HepG2 (cell line): ENCODE data around the gene SLC4A8. TPM values are rescaled to one million over a fixed set of nuclear protein-coding genes. Genes with fewer than 3 reads are reported as not detected.

Experiments used
- ATAC-seq: fragments of 200-7000 bp; cut with Tn5 transposase; 3 replicates; pipeline ENCODE4 v1.9.1; 2020; ENCODE audit warnings: mild to moderate bottlenecking, moderate library complexity
- BruUV-seq: library from RNA; stranded (reverse); fragments of 400-500 nt; replicated peaks from 2 replicates; lab custom pipeline; 2021; lab: Mats Ljungman, UMichigan
- CTCF ChIA-PET: fragments of 300-600 bp; formaldehyde crosslinking; extraction: SDS; loops from one replicate; lab custom pipeline; 2021; ENCODE audit warnings: low total read pairs, inconsistent platforms, low intra/inter-chr PET ratio; lab: Yijun Ruan, JAX
- POLR2A ChIA-PET: fragments of 350-600 bp; sonication (Branson Sonifier 250); formaldehyde crosslinking; loops from one replicate; lab custom pipeline; 2020; ENCODE audit warnings: antibody characterized with exemption, inconsistent platforms; lab: Yijun Ruan, JAX
- DNase-seq: peaks from one replicate; pipeline ENCODE4 v3.0.0-alpha.2; 2015; ENCODE audit warnings: low spot score
- FAIRE-seq: peaks from 3 replicates; lab custom pipeline; 2011; peaks lifted over from hg19 to GRCh38; lab: Jason Lieb, UNC
- H2AFZ ChIP-seq: one replicate; pipeline ENCODE4 v1.6.1; 2011; ENCODE audit warnings: low read length, inconsistent platforms
- H3K27ac ChIP-seq: fragments of 300-600 bp; 3 replicates; pipeline ENCODE4 v1.8.0; 2011; ENCODE audit warnings: mixed run types, mild to moderate bottlenecking, mixed read lengths, low read length, inconsistent platforms; ENCODE audit not compliant: insufficient read depth; ENCODE audit errors: extremely low read length
- H3K27me3 ChIP-seq, 2 experiments: fragments of 200-600 bp in 1 of 2; 2 replicates in 1 of 2; 3 replicates in 1 of 2; pipeline versions ENCODE4 v1.6.0 to v1.8.0; 2011; ENCODE audit warnings: low read length in 2 of 2, mild to moderate bottlenecking in 2 of 2, moderate library complexity in 2 of 2, inconsistent platforms in 1 of 2; ENCODE audit not compliant: insufficient read depth in 2 of 2, control insufficient read depth in 1 of 2
- H3K36me3 ChIP-seq, 2 experiments: fragments of 200-600 bp in 1 of 2; replicated peaks in 1 of 2; 2 replicates in 1 of 2; 3 replicates in 1 of 2; pipeline versions ENCODE4 v1.5.1 to v1.8.0; 2011; ENCODE audit warnings: low read length in 2 of 2, inconsistent platforms in 1 of 2; ENCODE audit not compliant: insufficient read depth in 2 of 2, control insufficient read depth in 1 of 2
- H3K4me1 ChIP-seq: 2 replicates; pipeline ENCODE4 v1.5.1; 2012; ENCODE audit warnings: low read length, inconsistent platforms; ENCODE audit not compliant: insufficient read depth
- H3K4me2 ChIP-seq: 2 replicates; pipeline ENCODE4 v1.6.0; 2011; ENCODE audit warnings: low read depth, low read length, inconsistent platforms
- H3K4me3 ChIP-seq, 3 experiments: fragments of 200-600 bp in 1 of 3; sonication (generic), shearing (Covaris generic) in 1 of 3; replicated peaks in 1 of 3; 2 replicates each; pipeline ENCODE4 v1.5.1; 2011 to 2016; ENCODE audit warnings: low read length in 3 of 3, inconsistent platforms in 2 of 3, low read depth in 2 of 3, mild to moderate bottlenecking in 2 of 3, control low read depth in 1 of 3, mixed read lengths in 1 of 3; ENCODE audit not compliant: insufficient read depth in 1 of 3
- H3K79me2 ChIP-seq: one replicate; pipeline ENCODE4 v1.6.1; 2011; ENCODE audit warnings: low read length, inconsistent platforms; ENCODE audit not compliant: insufficient read depth
- H3K9ac ChIP-seq: 2 replicates; pipeline ENCODE4 v1.6.0; 2011; ENCODE audit warnings: mild to moderate bottlenecking, low read depth, low read length, inconsistent platforms; ENCODE audit not compliant: insufficient read depth
- H3K9me3 ChIP-seq: 2 replicates; pipeline ENCODE4 v1.5.1; 2012; ENCODE audit warnings: mild to moderate bottlenecking, low read length
- H4K20me1 ChIP-seq: 2 replicates; pipeline ENCODE4 v1.6.0; 2011; ENCODE audit warnings: inconsistent platforms, mild to moderate bottlenecking, low read length, moderate library complexity; ENCODE audit not compliant: insufficient read depth
- AFF4 ChIP-seq: sonication (generic); formaldehyde crosslinking; IDR thresholded peaks from 2 replicates; pipeline ENCODE4 v1.4.0; 2020; ENCODE audit warnings: missing genetic modification reagents
- ATF1 ChIP-seq: IDR thresholded peaks from 2 replicates; pipeline ENCODE4 v1.6.1; 2016; ENCODE audit warnings: mild to moderate bottlenecking, control low read depth
- ATM ChIP-seq: fragments of 450-650 bp; IDR thresholded peaks from 2 replicates; pipeline ENCODE4 v1.7.1; 2017; ENCODE audit warnings: mild to moderate bottlenecking, borderline replicate concordance
- CREB3 ChIP-seq: sonication (generic); formaldehyde crosslinking; IDR thresholded peaks from 2 replicates; pipeline ENCODE4 v1.5.0; 2020; ENCODE audit warnings: missing genetic modification reagents
- HOXA7 ChIP-seq: sonication (generic); formaldehyde crosslinking; IDR thresholded peaks from 2 replicates; pipeline ENCODE4 v1.8.1; 2022; ENCODE audit warnings: mild to moderate bottlenecking, missing genetic modification reagents, moderate library complexity
- NR2F2 ChIP-seq: IDR thresholded peaks from 2 replicates; pipeline ENCODE4 v1.6.1; 2012; ENCODE audit warnings: low read depth, inconsistent platforms, borderline replicate concordance
- RARA ChIP-seq: IDR thresholded peaks from 2 replicates; pipeline ENCODE4 v1.6.1; 2016; ENCODE audit warnings: missing genetic modification reagents, missing compliant biosample characterization
- SMARCC2 ChIP-seq: fragments of 450-650 bp; IDR thresholded peaks from 2 replicates; pipeline ENCODE4 v1.6.1; 2017; ENCODE audit warnings: antibody characterized with exemption, mild to moderate bottlenecking
- TP53 ChIP-seq: sonication (generic); formaldehyde crosslinking; conservative IDR thresholded peaks from 2 replicates; pipeline ENCODE4 v1.4.0; 2020; ENCODE audit warnings: missing genetic modification reagents
- ZFAT ChIP-seq: sonication (generic); formaldehyde crosslinking; conservative IDR thresholded peaks from 2 replicates; pipeline ENCODE4 v1.8.1; 2023; ENCODE audit warnings: missing genetic modification reagents, inconsistent platforms
- ZMYM2 ChIP-seq: sonication (generic); formaldehyde crosslinking; IDR thresholded peaks from 2 replicates; pipeline ENCODE4 v1.8.0; 2022; ENCODE audit warnings: mild to moderate bottlenecking, missing genetic modification reagents
- ZNF275 ChIP-seq: sonication (generic); formaldehyde crosslinking; IDR thresholded peaks from 2 replicates; pipeline ENCODE4 v1.8.0; 2022; ENCODE audit warnings: missing genetic modification reagents, mild to moderate bottlenecking, inconsistent platforms, borderline replicate concordance
- ZNF432 ChIP-seq: sonication (generic); formaldehyde crosslinking; IDR thresholded peaks from 2 replicates; pipeline ENCODE4 v1.5.0; 2020; ENCODE audit warnings: missing genetic modification reagents, mild to moderate bottlenecking, borderline replicate concordance
- ZNF484 ChIP-seq: sonication (generic); formaldehyde crosslinking; IDR thresholded peaks from 2 replicates; pipeline ENCODE4 v1.5.1; 2020; ENCODE audit warnings: mild to moderate bottlenecking, low read depth, missing genetic modification reagents, borderline replicate concordance
- ZNF564 ChIP-seq: sonication (generic); formaldehyde crosslinking; IDR thresholded peaks from 2 replicates; pipeline ENCODE4 v1.8.1; 2023; ENCODE audit warnings: mild to moderate bottlenecking, missing genetic modification reagents
- WGBS: methylation state at CpG from one replicate; pipeline ENCODE4 v1.1.6; 2017; ENCODE audit warnings: low lambda C conversion rate; 5-methylcytosine and 5-hydroxymethylcytosine counted together
- in situ Hi-C: cut with HindIII; loops from 2 replicates; pipeline ENCODE4 v1.10.0; 2017; ENCODE audit warnings: low pct_unique_long_range_greater_than_20kb; ENCODE audit not compliant: extremely low pct_ligation_motif_present
- intact Hi-C: fragments of 100-400 bp; cut with micrococcal nuclease; formaldehyde crosslinking; loops from one replicate; pipeline ENCODE4 v1.10.0; 2022; ENCODE audit not compliant: unreplicated experiment
- polyA plus RNA-seq, 8 experiments: library from polyadenylated mRNA; depleted of rRNA in 3 of 8; stranded (reverse) in 7 of 8; unstranded in 1 of 8; fragments of >200 nt; fragmentation: Illumina TruSeq in 4 of 8; extraction: Trizol in 4 of 8; gene quantifications; 2 replicates each; pipeline versions ENCODE4 v1.2.1 to v1.2.3, GENCODE V29; 2011 to 2016; ENCODE audit warnings: low read depth in 4 of 8, missing spikeins in 1 of 8, mixed read lengths in 1 of 8; ENCODE audit not compliant: insufficient read depth in 1 of 8
- total RNA-seq, 5 experiments: library from RNA; depleted of rRNA; stranded (reverse); fragments of >200 nt; fragmentation: Illumina TruSeq; extraction: Trizol; gene quantifications; 2 replicates each; pipeline ENCODE4 v1.2.3, GENCODE V29; 2016; ENCODE audit warnings: low read depth in 1 of 5

The SLC4A8 gene
- total and polyA plus RNA-seq, 2 of the 13 experiments (the other 11 are each of a cell fraction or from before 2014, with no cell fraction given): under 0.01 to 0.07 TPM

- ATAC-seq (no peak), DNase-seq (no peak), FAIRE-seq (no peak)
- ChIA-PET POLR2A (no interaction called here), CTCF (no interaction called here)
- in situ Hi-C loops: no loop called here
- Histone ChIP-seq H3K36me3 (no peaks in the 10 kb centered on the region), H3K79me2 (no peaks in the 10 kb centered on the region), H3K4me2 (no peak overlapping the region), H3K4me3 (no peak overlapping the region), H2AFZ (no peak overlapping the region), H4K20me1 (no peaks in the 10 kb centered on the region), H3K9me3 (no peaks in the 10 kb centered on the region), H3K9ac (no peak overlapping the region), H3K4me1 (no peaks in the 10 kb centered on the region), H3K27ac (no peak overlapping the region), H3K27me3 (peaks cover 2 to 4% of the 10 kb centered on the region in 2 experiments; a peak in 3 of 5 replicates)
- WGBS: 10% methylated on average over 2 of the region's 2 CpGs
- intact Hi-C loops: no loop called here
- no TSS peak for BruUV-seq
- no peak for TF ChIP-seq ZMYM2 (CRISPR knock-in tag)
- TF ChIP-seq NR2F2: no peak
- no peak for TF ChIP-seq ATM
- no peak for TF ChIP-seq ZFAT (CRISPR knock-in tag)
- TF ChIP-seq RARA (CRISPR knock-in tag): no peak
- no peak for TF ChIP-seq ZNF432 (CRISPR knock-in tag)
- no peak for TF ChIP-seq CREB3
- no peak for TF ChIP-seq ATF1 (CRISPR knock-in tag)
Observed at GRCh38 chr12:51548241-51548640, 123.6 kb downstream of the SLC4A8 start.

GRCh38 chr12:51549637-51550036 is 125.0 kb downstream of the SLC4A8 start:
- Histone ChIP-seq H3K36me3 (no peaks in the 10 kb centered on the region), H2AFZ (no peak overlapping the region), H3K27me3 (peaks cover 2 to 4% of the 10 kb centered on the region in 2 experiments; a peak in 3 of 5 replicates), H3K4me1 (no peaks in the 10 kb centered on the region), H4K20me1 (no peaks in the 10 kb centered on the region), H3K79me2 (no peaks in the 10 kb centered on the region), H3K4me2 (no peak overlapping the region), H3K4me3 (no peak overlapping the region), H3K9ac (no peak overlapping the region), H3K27ac (no peak overlapping the region), H3K9me3 (no peaks in the 10 kb centered on the region)
- CTCF ChIA-PET: no interaction called here
- intact Hi-C loops (no loop called here), in situ Hi-C loops (no loop called here)
- DNase-seq (no peak), ATAC-seq (no peak), FAIRE-seq (no peak)
- no TSS peak for BruUV-seq
- POLR2A ChIA-PET: no interaction called here
- 45% methylated on average over 8 of the region's 8 CpGs for WGBS
- no peak for TF ChIP-seq SMARCC2
- no peak for TF ChIP-seq ZNF275 (CRISPR knock-in tag)
- no peak for TF ChIP-seq ZNF564 (CRISPR knock-in tag)
- TF ChIP-seq ZNF484 (CRISPR knock-in tag): no peak
- TF ChIP-seq AFF4 (CRISPR knock-in tag): no peak
- no peak for TF ChIP-seq TP53 (CRISPR knock-in tag)
- no peak for TF ChIP-seq ZNF432 (CRISPR knock-in tag)
- no peak for TF ChIP-seq HOXA7
